Esophagus muscularis mucosa (tissue), 4 donors: ENCODE data around the gene CHAT. TPM values are rescaled to one million over a fixed set of nuclear protein-coding genes. Genes with fewer than 3 reads are reported as not detected.
"Not testable (repeated sequence)": the region's sequence is repeated elsewhere in the genome, so short reads cannot be mapped to it uniquely, and the experiment has no call there.

Experiments used
- DNase-seq: peaks from one replicate; pipeline ENCODE4 v3.0.0-alpha.2; 2017; ENCODE audit errors: extremely low spot score
- H3K27ac ChIP-seq, 4 donors: fragments of 200-600 bp; sonication (generic); replicated peaks in 1 of 4; 1 replicate in 3 of 4; 2 replicates in 1 of 4; pipeline ENCODE4 v1.5.1; 2016 to 2019; ENCODE audit warnings: mild to moderate bottlenecking in 1 of 4
- H3K27me3 ChIP-seq, 4 donors: fragments of 200-600 bp; sonication (generic); one replicate each; pipeline versions ENCODE4 v1.5.1 to v1.6.0; 2016 to 2019
- H3K36me3 ChIP-seq, 4 donors: fragments of 200-600 bp; sonication (generic); one replicate each; pipeline ENCODE4 v1.5.1; 2016 to 2019
- H3K4me1 ChIP-seq, 4 donors: fragments of 200-600 bp; sonication (generic); one replicate each; pipeline ENCODE4 v1.5.1; 2016 to 2019
- H3K4me3 ChIP-seq, 4 donors: fragments of 200-600 bp; sonication (generic); 1 replicate in 2 of 4; 2 replicates in 2 of 4; pipeline ENCODE4 v1.5.1; 2016 to 2019; ENCODE audit warnings: mild to moderate bottlenecking in 4 of 4, moderate library complexity in 1 of 4
- H3K9me3 ChIP-seq, 4 donors: fragments of 200-600 bp; sonication (generic); 1 replicate in 3 of 4; 2 replicates in 1 of 4; pipeline ENCODE4 v1.5.1; 2016 to 2019
- CTCF ChIP-seq, 3 experiments: fragments of 200-600 bp in 2 of 3; fragments of 450-650 bp in 1 of 3; sonication (generic) in 2 of 3; IDR thresholded peaks; one replicate each; pipeline ENCODE4 v1.5.1; 2017 to 2019; ENCODE audit warnings: antibody characterized with exemption in 3 of 3, mild to moderate bottlenecking in 2 of 3, moderate library complexity in 1 of 3
- EP300 ChIP-seq: sonication (generic); formaldehyde crosslinking; IDR thresholded peaks from one replicate; pipeline ENCODE4 v1.6.1; 2017; ENCODE audit warnings: antibody characterized with exemption
- POLR2A ChIP-seq: fragments of 450-650 bp; IDR thresholded peaks from one replicate; pipeline ENCODE4 v1.6.1; 2017; ENCODE audit warnings: antibody characterized with exemption, moderate library complexity, mild to moderate bottlenecking, low read depth
- POLR2AphosphoS5 ChIP-seq, 2 donors: sonication (generic); formaldehyde crosslinking; IDR thresholded peaks; one replicate each; pipeline ENCODE4 v1.6.1; 2017; ENCODE audit warnings: antibody characterized with exemption in 2 of 2
- WGBS: methylation state at CpG from one replicate; pipeline ENCODE4 v1.1.5; 2018; 5-methylcytosine and 5-hydroxymethylcytosine counted together
- intact Hi-C: fragments of 100-400 bp; cut with DNase I; formaldehyde crosslinking; loops from one replicate; pipeline ENCODE4 v1.15.1; 2023
- total RNA-seq, 4 donors: library from RNA; depleted of rRNA; stranded (reverse); fragments of >200 nt; gene quantifications; one replicate each; pipeline versions ENCODE4 v1.1.0 to v1.2.1, GENCODE V29; 2016

The CHAT gene
- total RNA-seq, 4 donors from 2014 or later: 0.17 TPM; not detected in 3

GRCh38 chr10:49668684-49669083 lies 54.8 kb downstream of the CHAT start:
- no peak for DNase-seq
- H3K9me3 ChIP-seq: peaks cover 0 to 8% (median 1%) of the 10 kb centered on the region in 4 donors
- no peaks in the 10 kb centered on the region for H3K36me3 ChIP-seq
- H3K4me1 ChIP-seq: no peaks in the 10 kb centered on the region
- peaks cover 0 to 13% (median 0%) of the 10 kb centered on the region in 4 donors for H3K27me3 ChIP-seq
- 66% methylated on average over 6 of the region's 6 CpGs for whole genome bisulfite sequencing
- H3K4me3 ChIP-seq: no peak overlapping the region
- TF ChIP-seq POLR2A: no peak
- intact Hi-C loops: no loop called here
- no peak overlapping the region for H3K27ac ChIP-seq

- WGBS: 22% methylated on average over 19 of the region's 19 CpGs
- Histone ChIP-seq H3K9me3 (peaks cover 0 to 42% (median 7%) of the 10 kb centered on the region in 4 donors), H3K27ac (no peak overlapping the region), H3K27me3 (peaks cover 0 to 36% (median 0%) of the 10 kb centered on the region in 4 donors), H3K36me3 (no peaks in the 10 kb centered on the region), H3K4me3 (no peak overlapping the region), H3K4me1 (no peaks in the 10 kb centered on the region)
- no peak for TF ChIP-seq POLR2A
- TF ChIP-seq EP300: no peak
- no peak for TF ChIP-seq POLR2AphosphoS5 (IDR thresholded peaks at IDR 0.05)
- TF ChIP-seq CTCF (IDR thresholded peaks at IDR 0.05): no peak
- peak; percentile 81 for DNase-seq
- intact Hi-C loops: no loop called here
Observed at GRCh38 chr10:49678827-49679479, 65.1 kb downstream of the CHAT start.

- no peak for TF ChIP-seq POLR2AphosphoS5 (IDR thresholded peaks at IDR 0.05)
- no peak for TF ChIP-seq EP300
- TF ChIP-seq POLR2A: no peak
- no peak for TF ChIP-seq CTCF (IDR thresholded peaks at IDR 0.05)
- 6% methylated on average over 17 of the region's 36 CpGs for WGBS
- H3K27me3 ChIP-seq: peaks cover 0 to 36% (median 0%) of the 10 kb centered on the region in 4 donors
- no peak within 1 kb of the TSS for H3K27ac ChIP-seq
- no peaks in the 10 kb centered on the region for H3K36me3 ChIP-seq
- peak; percentile 57 for DNase-seq
- no peaks in the 10 kb centered on the region for H3K4me1 ChIP-seq
- intact Hi-C loops: no loop called here
- H3K9me3 ChIP-seq: peaks cover 0 to 42% (median 7%) of the 10 kb centered on the region in 4 donors
- H3K4me3 ChIP-seq: no peak within 1 kb of the TSS
Observed at GRCh38 chr10:49679480-49679893, 65.7 kb downstream of the CHAT start, which contains the start of gene C10orf53. C10orf53 (plus strand) TSS chr10:49679651; CDS start chr10:49679698, 47 bp downstream.

GRCh38 chr10:49682449-49682848 lies 68.6 kb downstream of the CHAT start:
- H3K4me3 ChIP-seq, DNase-seq, H3K4me1 ChIP-seq, H3K36me3 ChIP-seq, intact Hi-C loops, H3K27ac ChIP-seq: not testable (repeated sequence)
- 88% methylated on average over 5 of the region's 5 CpGs for WGBS
- Histone ChIP-seq H3K27me3 (peaks cover 0 to 36% (median 0%) of the 10 kb centered on the region in 4 donors), H3K9me3 (peaks cover 0 to 50% (median 15%) of the 10 kb centered on the region in 4 donors)

- H3K9me3 ChIP-seq: peaks cover 0 to 53% (median 16%) of the 10 kb centered on the region in 4 donors
- DNase-seq: no peak
- H3K4me3 ChIP-seq: no peak overlapping the region
- H3K36me3 ChIP-seq: no peaks in the 10 kb centered on the region
- peaks cover 0 to 41% (median 0%) of the 10 kb centered on the region in 4 donors for H3K27me3 ChIP-seq
- H3K27ac ChIP-seq: no peak overlapping the region
- intact Hi-C loops: no loop called here
- 95% methylated on average over 2 of the region's 2 CpGs for WGBS
- H3K4me1 ChIP-seq: no peaks in the 10 kb centered on the region
- TF ChIP-seq POLR2AphosphoS5 (IDR thresholded peaks at IDR 0.05): no peak
- TF ChIP-seq EP300: no peak
- no peak for TF ChIP-seq POLR2A
- TF ChIP-seq CTCF (IDR thresholded peaks at IDR 0.05): no peak
Observed at GRCh38 chr10:49682879-49683278, 69.0 kb downstream of the CHAT start.
